ENCODE data around the gene ARHGEF39. TPM values are rescaled to one million over a fixed set of nuclear protein-coding genes. Genes with fewer than 3 reads are reported as not detected.
"Not testable (repeated sequence)": the region's sequence is repeated elsewhere in the genome, so short reads cannot be mapped to it uniquely, and the experiment has no call there.

Gene ARHGEF39
- total RNA-seq, 1 donor from 2014 or later = 1.6 TPM

DNA sequence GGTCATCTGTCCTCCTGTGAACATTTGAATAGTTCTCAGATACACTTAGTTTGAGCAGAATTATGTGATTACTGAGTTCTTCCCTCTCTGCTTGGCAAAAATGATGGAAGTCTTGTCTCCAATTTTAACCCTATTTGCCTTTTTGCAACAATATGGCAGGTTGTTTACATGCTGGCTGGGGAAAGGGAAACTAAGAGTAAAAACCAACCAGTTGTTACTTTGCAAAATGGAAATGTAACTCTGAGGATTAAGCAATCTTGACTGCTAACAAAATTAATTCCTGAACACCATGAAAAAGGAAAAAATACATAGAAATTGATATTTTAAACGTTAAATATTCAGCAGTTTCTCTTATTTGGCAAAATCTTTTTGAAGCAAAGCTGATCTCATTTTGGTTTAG, 25.4 kb downstream of the ARHGEF39 start:
- DNase-seq (ENCODE audit: extremely low spot score, unreplicated experiment) = no peak
- Mint-ChIP-seq H3K27me3 (ENCODE audit: unreplicated experiment) (peaks cover 29% of the 10 kb centered on the region), H3K36me3 (ENCODE audit: unreplicated experiment) (peaks cover 4% of the 10 kb centered on the region), H3K9me3 (ENCODE audit: unreplicated experiment) (no peaks in the 10 kb centered on the region), H3K4me1 (ENCODE audit: unreplicated experiment) (peaks cover 6% of the 10 kb centered on the region), H3K27ac (ENCODE audit: unreplicated experiment) (no peak overlapping the region), H3K4me3 (ENCODE audit: unreplicated experiment) (no peak overlapping the region)
- TF ChIP-seq, protein P1, sequence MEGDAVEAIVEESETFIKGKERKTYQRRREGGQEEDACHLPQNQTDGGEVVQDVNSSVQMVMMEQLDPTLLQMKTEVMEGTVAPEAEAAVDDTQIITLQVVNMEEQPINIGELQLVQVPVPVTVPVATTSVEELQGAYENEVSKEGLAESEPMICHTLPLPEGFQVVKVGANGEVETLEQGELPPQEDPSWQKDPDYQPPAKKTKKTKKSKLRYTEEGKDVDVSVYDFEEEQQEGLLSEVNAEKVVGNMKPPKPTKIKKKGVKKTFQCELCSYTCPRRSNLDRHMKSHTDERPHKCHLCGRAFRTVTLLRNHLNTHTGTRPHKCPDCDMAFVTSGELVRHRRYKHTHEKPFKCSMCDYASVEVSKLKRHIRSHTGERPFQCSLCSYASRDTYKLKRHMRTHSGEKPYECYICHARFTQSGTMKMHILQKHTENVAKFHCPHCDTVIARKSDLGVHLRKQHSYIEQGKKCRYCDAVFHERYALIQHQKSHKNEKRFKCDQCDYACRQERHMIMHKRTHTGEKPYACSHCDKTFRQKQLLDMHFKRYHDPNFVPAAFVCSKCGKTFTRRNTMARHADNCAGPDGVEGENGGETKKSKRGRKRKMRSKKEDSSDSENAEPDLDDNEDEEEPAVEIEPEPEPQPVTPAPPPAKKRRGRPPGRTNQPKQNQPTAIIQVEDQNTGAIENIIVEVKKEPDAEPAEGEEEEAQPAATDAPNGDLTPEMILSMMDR (IDR thresholded peaks at IDR 0.05) = no peak

DNA sequence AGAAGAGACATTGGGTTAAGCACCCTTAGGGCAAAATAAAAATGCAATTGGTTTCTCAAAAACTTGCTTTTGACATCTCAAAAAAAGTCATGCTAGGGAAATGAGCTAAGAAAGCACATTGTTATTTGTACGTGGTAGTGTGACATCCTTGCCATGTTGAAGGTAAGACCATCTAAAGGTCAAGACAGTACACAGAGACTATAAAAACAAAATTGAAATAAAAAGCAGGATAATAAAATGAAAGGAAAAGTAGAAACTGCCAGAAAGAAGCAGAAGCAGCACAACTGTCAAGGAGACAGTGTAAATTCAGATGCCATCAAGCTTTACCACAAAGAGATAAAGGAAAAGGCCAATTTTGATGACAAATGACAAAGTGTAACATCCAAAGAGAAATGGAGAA, 25.8 kb downstream of the ARHGEF39 start:
- peaks cover 30% of the 10 kb centered on the region for H3K27me3 Mint-ChIP-seq (ENCODE audit: unreplicated experiment)
- H3K4me1 Mint-ChIP-seq (ENCODE audit: unreplicated experiment); H3K27ac Mint-ChIP-seq (ENCODE audit: unreplicated experiment); H3K4me3 Mint-ChIP-seq (ENCODE audit: unreplicated experiment); DNase-seq (ENCODE audit: extremely low spot score, unreplicated experiment); H3K36me3 Mint-ChIP-seq (ENCODE audit: unreplicated experiment); H3K9me3 Mint-ChIP-seq (ENCODE audit: unreplicated experiment): not testable (repeated sequence)

DNA sequence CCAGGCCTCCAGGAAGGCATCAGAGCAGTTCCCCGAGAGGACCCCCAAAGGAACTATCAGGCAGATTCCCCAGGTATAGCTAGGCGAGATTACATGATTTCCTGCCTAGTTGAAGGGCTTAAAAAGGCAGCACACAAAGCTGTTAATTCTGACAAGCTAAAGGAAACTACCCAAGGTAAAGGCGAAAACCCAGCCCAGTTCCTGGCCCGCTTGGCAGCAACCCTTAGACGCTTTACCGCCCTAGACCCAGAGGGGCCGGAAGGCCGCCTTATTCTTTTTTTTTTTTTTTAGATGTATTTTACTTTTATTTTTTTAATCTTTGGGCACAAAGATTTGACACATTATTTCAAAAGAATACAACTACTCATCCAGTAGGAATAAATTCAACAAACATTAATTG, 26.2 kb downstream of the ARHGEF39 start:
- peaks cover 30% of the 10 kb centered on the region for H3K27me3 Mint-ChIP-seq (ENCODE audit: unreplicated experiment)
- not testable (repeated sequence) for H3K4me3 Mint-ChIP-seq (ENCODE audit: unreplicated experiment); H3K9me3 Mint-ChIP-seq (ENCODE audit: unreplicated experiment); DNase-seq (ENCODE audit: extremely low spot score, unreplicated experiment); H3K4me1 Mint-ChIP-seq (ENCODE audit: unreplicated experiment); H3K36me3 Mint-ChIP-seq (ENCODE audit: unreplicated experiment); H3K27ac Mint-ChIP-seq (ENCODE audit: unreplicated experiment)

DNA sequence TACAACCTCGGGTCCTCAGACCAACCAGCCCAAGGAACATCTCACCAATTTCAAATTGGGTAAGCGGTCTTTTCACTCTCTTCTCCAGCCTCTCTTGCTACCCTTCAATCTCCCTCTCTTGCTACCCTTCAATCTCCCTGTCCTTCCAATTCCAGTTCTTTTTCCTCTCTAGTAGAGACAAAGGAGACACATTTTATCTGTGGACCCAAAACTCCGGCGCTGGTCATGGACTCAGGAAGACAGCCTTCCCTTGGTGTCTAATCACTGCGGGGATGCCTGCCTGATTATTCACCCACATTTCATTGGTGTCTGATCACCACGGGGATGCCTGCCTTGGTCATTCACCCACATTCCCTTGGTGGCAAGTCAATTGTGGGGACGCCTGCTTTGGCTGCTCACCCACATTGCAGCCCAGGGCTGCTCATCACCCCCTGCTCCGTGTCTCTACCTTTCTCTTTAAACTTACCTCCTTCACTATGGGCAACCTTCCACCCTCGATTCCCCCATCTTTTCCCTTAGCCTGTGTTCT, 27.5 kb downstream of the ARHGEF39 start:
- H3K27me3 Mint-ChIP-seq (ENCODE audit: unreplicated experiment) = peaks cover 30% of the 10 kb centered on the region
- H3K4me1 Mint-ChIP-seq (ENCODE audit: unreplicated experiment); DNase-seq (ENCODE audit: extremely low spot score, unreplicated experiment); H3K27ac Mint-ChIP-seq (ENCODE audit: unreplicated experiment); H3K36me3 Mint-ChIP-seq (ENCODE audit: unreplicated experiment); H3K4me3 Mint-ChIP-seq (ENCODE audit: unreplicated experiment); H3K9me3 Mint-ChIP-seq (ENCODE audit: unreplicated experiment): not testable (repeated sequence)

DNA sequence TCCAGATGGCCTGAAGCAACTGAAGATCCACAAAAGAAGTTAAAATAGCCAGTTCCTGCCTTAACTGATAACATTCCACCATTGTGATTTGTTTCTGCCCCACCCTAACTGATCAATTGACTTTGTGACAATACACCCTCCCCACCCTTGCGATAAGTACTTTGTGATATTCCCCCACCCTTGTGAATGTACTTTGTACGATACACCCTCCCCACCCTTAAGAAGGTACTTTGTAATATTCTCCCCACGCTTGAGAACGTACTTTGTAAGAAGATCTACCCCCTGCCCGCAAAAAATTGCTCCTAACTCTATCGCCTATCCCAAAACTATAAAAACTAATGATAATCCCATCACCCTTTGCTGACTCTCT, 28.1 kb downstream of the ARHGEF39 start:
- not testable (repeated sequence) for DNase-seq (ENCODE audit: extremely low spot score, unreplicated experiment); H3K27ac Mint-ChIP-seq (ENCODE audit: unreplicated experiment); H3K4me3 Mint-ChIP-seq (ENCODE audit: unreplicated experiment); H3K36me3 Mint-ChIP-seq (ENCODE audit: unreplicated experiment); H3K9me3 Mint-ChIP-seq (ENCODE audit: unreplicated experiment); H3K4me1 Mint-ChIP-seq (ENCODE audit: unreplicated experiment)
- H3K27me3 Mint-ChIP-seq (ENCODE audit: unreplicated experiment) = peaks cover 30% of the 10 kb centered on the region

DNA sequence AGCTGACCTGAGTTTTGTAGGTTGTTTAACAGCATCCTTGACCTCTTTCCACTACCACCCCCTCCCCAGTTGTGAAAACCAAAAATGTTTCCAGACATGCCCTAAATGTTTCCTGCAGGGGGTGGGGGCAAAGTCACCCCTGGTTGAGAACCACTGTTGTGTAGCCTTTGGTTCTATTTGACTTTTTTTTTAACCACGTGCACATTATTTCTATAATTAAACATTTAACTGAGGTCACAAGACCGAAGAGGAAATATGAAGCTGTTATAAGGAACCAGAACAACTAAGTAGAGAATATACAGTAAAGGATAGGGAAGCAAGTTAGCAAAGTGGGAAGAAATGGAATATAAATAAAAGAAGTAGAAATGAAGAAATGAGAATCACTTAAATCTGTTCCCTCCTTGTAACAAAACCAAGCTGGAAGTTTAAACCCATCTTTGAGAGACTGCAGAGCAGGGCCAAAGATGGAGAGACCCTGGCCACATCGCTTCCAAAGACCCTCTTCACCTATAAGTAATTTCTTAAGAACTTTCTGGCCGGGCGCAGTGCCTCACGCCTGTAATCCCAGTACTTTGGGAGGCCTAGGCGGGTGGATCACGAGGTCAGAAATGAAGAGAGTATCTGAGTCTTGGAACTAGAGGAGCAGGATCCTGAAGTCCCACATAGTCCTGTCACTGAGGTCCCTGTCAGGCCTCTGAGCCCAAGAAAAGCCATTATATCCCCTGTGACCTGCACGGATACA, 28.7 kb downstream of the ARHGEF39 start:
- H3K27me3 Mint-ChIP-seq (ENCODE audit: unreplicated experiment) = peaks cover 30% of the 10 kb centered on the region
- no peak overlapping the region for H3K4me3 Mint-ChIP-seq (ENCODE audit: unreplicated experiment)
- TF ChIP-seq, protein P1 (IDR thresholded peaks at IDR 0.05) = no peak
- H3K36me3 Mint-ChIP-seq (ENCODE audit: unreplicated experiment) = peaks cover 4% of the 10 kb centered on the region
- no peaks in the 10 kb centered on the region for H3K9me3 Mint-ChIP-seq (ENCODE audit: unreplicated experiment)
- H3K4me1 Mint-ChIP-seq (ENCODE audit: unreplicated experiment) = peaks cover 6% of the 10 kb centered on the region
- no peak overlapping the region for H3K27ac Mint-ChIP-seq (ENCODE audit: unreplicated experiment)
- DNase-seq (ENCODE audit: extremely low spot score, unreplicated experiment) = no peak

DNA sequence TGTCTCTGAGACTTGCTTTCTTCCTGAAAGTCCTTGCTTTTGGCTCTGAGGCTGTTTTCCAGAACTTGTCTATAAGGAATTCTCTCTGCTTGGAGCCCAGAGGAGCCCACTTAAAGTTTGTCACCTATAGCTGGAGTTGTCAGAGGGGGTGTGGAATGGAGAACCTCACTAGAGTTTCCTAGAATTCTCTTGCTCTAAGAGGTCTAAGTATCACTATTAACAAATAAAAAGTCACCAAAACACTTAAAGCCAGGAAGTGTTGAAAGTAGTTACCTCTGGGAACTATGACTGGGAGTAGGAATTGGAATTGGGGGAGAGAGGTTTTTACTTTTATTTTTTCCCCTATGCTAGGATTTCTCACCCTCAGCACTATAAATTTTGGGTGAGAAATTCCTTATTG, 29.3 kb downstream of the ARHGEF39 start:
- no peak for DNase-seq (ENCODE audit: extremely low spot score, unreplicated experiment)
- peaks cover 4% of the 10 kb centered on the region for H3K36me3 Mint-ChIP-seq (ENCODE audit: unreplicated experiment)
- peaks cover 6% of the 10 kb centered on the region for H3K4me1 Mint-ChIP-seq (ENCODE audit: unreplicated experiment)
- H3K27me3 Mint-ChIP-seq (ENCODE audit: unreplicated experiment) = peaks cover 30% of the 10 kb centered on the region
- no peaks in the 10 kb centered on the region for H3K9me3 Mint-ChIP-seq (ENCODE audit: unreplicated experiment)
- TF ChIP-seq, protein P1 (IDR thresholded peaks at IDR 0.05) = no peak
- no peak overlapping the region for H3K27ac Mint-ChIP-seq (ENCODE audit: unreplicated experiment)
- H3K4me3 Mint-ChIP-seq (ENCODE audit: unreplicated experiment) = no peak overlapping the region
